HEK293 (cell line): Measurements from ENCODE around the gene BIRC6.
A peak's percentile ranks its signal among the peaks of the same experiment; 100 is the strongest.
"Not testable (repeated sequence)": the region's sequence is repeated elsewhere in the genome, so short reads cannot be mapped to it uniquely, and the experiment has no call there.

ENCODE experiments used
- CTCF ChIA-PET: fragments of 350-600 bp; formaldehyde crosslinking; extraction: SDS; loops from one replicate; lab custom pipeline; 2021; ENCODE audit warnings: antibody characterized with exemption; lab: Yijun Ruan, JAX
- POLR2A ChIA-PET: fragments of 300-600 bp; formaldehyde crosslinking; extraction: SDS; loops from one replicate; lab custom pipeline; 2020; ENCODE audit warnings: antibody characterized with exemption, inconsistent platforms; lab: Yijun Ruan, JAX
- H3K27ac ChIP-seq: fragments of 200-500 bp; sonication (Bioruptor generic); 2 replicates; pipeline ENCODE4 v1.5.1; 2014; ENCODE audit warnings: low read depth, low read length, control low read depth, inconsistent platforms; ENCODE audit errors: extremely low read depth
- H3K36me3 ChIP-seq, 2 experiments: fragments of 200-500 bp in 1 of 2; sonication (Bioruptor generic) in 1 of 2; 1 replicate in 1 of 2; 2 replicates in 1 of 2; pipeline ENCODE4 v1.5.1; 2014 to 2017; ENCODE audit warnings: inconsistent platforms in 2 of 2, low read length in 2 of 2; ENCODE audit not compliant: control insufficient read depth in 2 of 2, insufficient read depth in 1 of 2
- H3K4me1 ChIP-seq: fragments of 200-500 bp; sonication (Bioruptor generic); 2 replicates; pipeline ENCODE4 v1.5.1; 2014; ENCODE audit warnings: mild to moderate bottlenecking, low read length, inconsistent platforms; ENCODE audit not compliant: control insufficient read depth, insufficient read depth
- H3K4me3 ChIP-seq: 2 replicates; pipeline ENCODE4 v1.5.1; 2011; ENCODE audit warnings: low read depth, mild to moderate bottlenecking, control low read depth, low read length, moderate library complexity
- H3K9me3 ChIP-seq: fragments of 200-500 bp; sonication (Bioruptor generic); 2 replicates; pipeline ENCODE4 v1.5.1; 2014; ENCODE audit warnings: low read depth, low read length, inconsistent platforms; ENCODE audit not compliant: control insufficient read depth, insufficient read depth
- GLIS2 ChIP-seq: fragments of 450-650 bp; formaldehyde crosslinking; IDR thresholded peaks from 2 replicates; pipeline ENCODE4 v1.5.1; 2016; ENCODE audit warnings: missing biosample characterization, missing genetic modification characterization
- MYNN ChIP-seq: fragments of 450-650 bp; formaldehyde crosslinking; IDR thresholded peaks from 2 replicates; pipeline ENCODE4 v1.5.1; 2016; ENCODE audit warnings: missing biosample characterization, missing genetic modification characterization, borderline replicate concordance
- SP3 ChIP-seq: fragments of 450-650 bp; formaldehyde crosslinking; IDR thresholded peaks from 2 replicates; pipeline ENCODE4 v1.5.1; 2016; ENCODE audit warnings: missing biosample characterization, missing genetic modification characterization
- ZBTB7A ChIP-seq: fragments of 450-650 bp; formaldehyde crosslinking; IDR thresholded peaks from 2 replicates; pipeline ENCODE4 v1.5.1; 2016; ENCODE audit warnings: low read depth, missing biosample characterization, missing genetic modification characterization
- ZIC2 ChIP-seq: fragments of 450-650 bp; formaldehyde crosslinking; IDR thresholded peaks from 2 replicates; pipeline ENCODE4 v1.5.1; 2016; ENCODE audit warnings: missing biosample characterization, missing genetic modification characterization
- ZNF121 ChIP-seq: fragments of 450-650 bp; formaldehyde crosslinking; IDR thresholded peaks from 2 replicates; pipeline ENCODE4 v1.5.1; 2016; ENCODE audit warnings: missing biosample characterization, missing genetic modification characterization
- ZNF391 ChIP-seq: fragments of 450-650 bp; formaldehyde crosslinking; IDR thresholded peaks from 2 replicates; pipeline ENCODE4 v1.5.1; 2016; ENCODE audit warnings: low read depth, missing biosample characterization, missing genetic modification characterization, borderline replicate concordance
- ZNF404 ChIP-seq: fragments of 450-650 bp; formaldehyde crosslinking; IDR thresholded peaks from 2 replicates; pipeline ENCODE4 v1.5.1; 2017; ENCODE audit warnings: missing biosample characterization, missing genetic modification characterization
- ZNF48 ChIP-seq: fragments of 450-650 bp; formaldehyde crosslinking; IDR thresholded peaks from 2 replicates; pipeline ENCODE4 v1.5.1; 2016; ENCODE audit warnings: missing biosample characterization, missing genetic modification characterization
- ZNF561 ChIP-seq: fragments of 450-650 bp; IDR thresholded peaks from 2 replicates; pipeline ENCODE4 v1.5.1; 2018; ENCODE audit warnings: missing biosample characterization, missing genetic modification characterization, borderline replicate concordance
- TF ChIP-seq, protein P1 (sequence below): fragments of 450-650 bp; formaldehyde crosslinking; IDR thresholded peaks from 2 replicates; pipeline ENCODE4 v1.5.1; 2016; ENCODE audit warnings: missing biosample characterization, missing genetic modification characterization
- TF ChIP-seq, protein P2 (sequence below): IDR thresholded peaks from 2 replicates; pipeline ENCODE4 v1.6.1; 2011; ENCODE audit warnings: mild to moderate bottlenecking, low read depth, low read length, borderline replicate concordance
- TF ChIP-seq, protein P3 (sequence below): fragments of 450-650 bp; formaldehyde crosslinking; IDR thresholded peaks from 2 replicates; pipeline ENCODE4 v1.5.1; 2016; ENCODE audit warnings: missing biosample characterization, missing genetic modification characterization

BIRC6 gene

DNA sequence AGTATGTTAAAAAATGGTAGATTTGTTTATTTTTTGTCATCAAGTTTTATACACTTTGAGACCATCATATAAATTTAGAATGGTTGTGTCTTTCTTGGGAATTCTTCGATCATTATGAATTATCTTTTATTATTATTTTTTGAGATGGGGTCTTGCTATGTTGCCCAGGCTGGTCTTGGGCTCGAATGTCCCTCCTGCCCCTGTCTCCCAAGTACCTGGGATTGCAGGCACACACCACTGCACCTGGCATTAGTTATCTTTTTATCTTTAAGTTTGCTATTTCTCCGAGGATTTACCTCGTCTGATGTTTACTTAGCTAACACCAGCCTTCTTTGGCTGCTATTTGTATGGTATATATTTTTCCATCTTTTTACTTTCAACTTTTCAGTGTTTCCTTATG, 100.0 kb downstream of the BIRC6 start:
- Histone ChIP-seq H3K4me3 (no peak overlapping the region), H3K4me1 (peaks cover 9% of the 10 kb centered on the region; the same call in 1 of the 2 replicates), H3K36me3 (peaks cover 0 to 16% of the 10 kb centered on the region in 2 experiments; a peak in 2 of 3 replicates), H3K9me3 (no peaks in the 10 kb centered on the region), H3K27ac (no peak overlapping the region)
- ChIA-PET CTCF (no interaction called here), POLR2A (no interaction called here)
- TF ChIP-seq GLIS2 (tag by site-specific recombination) (no peak), ZNF121 (tag by site-specific recombination) (0 out of 2 replicates have a peak, but pooled peaks have one; percentile 16), SP3 (tag by site-specific recombination) (no peak)
- TF ChIP-seq, protein P1, sequence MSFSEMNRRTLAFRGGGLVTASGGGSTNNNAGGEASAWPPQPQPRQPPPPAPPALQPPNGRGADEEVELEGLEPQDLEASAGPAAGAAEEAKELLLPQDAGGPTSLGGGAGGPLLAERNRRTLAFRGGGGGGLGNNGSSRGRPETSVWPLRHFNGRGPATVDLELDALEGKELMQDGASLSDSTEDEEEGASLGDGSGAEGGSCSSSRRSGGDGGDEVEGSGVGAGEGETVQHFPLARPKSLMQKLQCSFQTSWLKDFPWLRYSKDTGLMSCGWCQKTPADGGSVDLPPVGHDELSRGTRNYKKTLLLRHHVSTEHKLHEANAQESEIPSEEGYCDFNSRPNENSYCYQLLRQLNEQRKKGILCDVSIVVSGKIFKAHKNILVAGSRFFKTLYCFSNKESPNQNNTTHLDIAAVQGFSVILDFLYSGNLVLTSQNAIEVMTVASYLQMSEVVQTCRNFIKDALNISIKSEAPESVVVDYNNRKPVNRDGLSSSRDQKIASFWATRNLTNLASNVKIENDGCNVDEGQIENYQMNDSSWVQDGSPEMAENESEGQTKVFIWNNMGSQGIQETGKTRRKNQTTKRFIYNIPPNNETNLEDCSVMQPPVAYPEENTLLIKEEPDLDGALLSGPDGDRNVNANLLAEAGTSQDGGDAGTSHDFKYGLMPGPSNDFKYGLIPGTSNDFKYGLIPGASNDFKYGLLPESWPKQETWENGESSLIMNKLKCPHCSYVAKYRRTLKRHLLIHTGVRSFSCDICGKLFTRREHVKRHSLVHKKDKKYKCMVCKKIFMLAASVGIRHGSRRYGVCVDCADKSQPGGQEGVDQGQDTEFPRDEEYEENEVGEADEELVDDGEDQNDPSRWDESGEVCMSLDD (tag by site-specific recombination): no peak

DNA sequence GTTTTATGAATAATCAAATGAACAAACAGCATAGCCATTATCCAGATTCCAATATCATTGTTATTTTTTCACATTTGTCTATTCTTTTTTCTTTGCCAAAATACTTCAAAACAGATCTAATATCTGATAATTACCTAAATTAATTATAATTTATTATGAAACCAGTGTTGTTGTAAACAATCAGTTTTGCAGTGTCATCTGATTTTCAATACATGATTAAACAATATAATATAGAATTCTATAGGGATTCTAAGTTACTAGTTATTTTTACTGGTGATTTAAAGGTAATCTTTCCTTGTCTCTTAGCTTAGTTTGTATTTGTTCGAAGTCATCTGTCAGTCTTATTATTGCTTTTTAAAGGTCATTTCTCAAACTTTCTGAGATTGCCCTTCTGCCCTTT, 101.0 kb downstream of the BIRC6 start:
- CTCF ChIA-PET: interaction anchor here (0.7 kb wide), 1 partner anchor 1746 kb away, joined by 3 read pairs; no protein-coding TSS in a partner anchor
- H3K9me3 ChIP-seq: no peaks in the 10 kb centered on the region
- TF ChIP-seq MYNN (tag by site-specific recombination): no peak
- no peak for TF ChIP-seq ZIC2 (tag by site-specific recombination)
- TF ChIP-seq, protein P2, sequence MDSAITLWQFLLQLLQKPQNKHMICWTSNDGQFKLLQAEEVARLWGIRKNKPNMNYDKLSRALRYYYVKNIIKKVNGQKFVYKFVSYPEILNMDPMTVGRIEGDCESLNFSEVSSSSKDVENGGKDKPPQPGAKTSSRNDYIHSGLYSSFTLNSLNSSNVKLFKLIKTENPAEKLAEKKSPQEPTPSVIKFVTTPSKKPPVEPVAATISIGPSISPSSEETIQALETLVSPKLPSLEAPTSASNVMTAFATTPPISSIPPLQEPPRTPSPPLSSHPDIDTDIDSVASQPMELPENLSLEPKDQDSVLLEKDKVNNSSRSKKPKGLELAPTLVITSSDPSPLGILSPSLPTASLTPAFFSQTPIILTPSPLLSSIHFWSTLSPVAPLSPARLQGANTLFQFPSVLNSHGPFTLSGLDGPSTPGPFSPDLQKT: no peak
- TF ChIP-seq, protein P3, sequence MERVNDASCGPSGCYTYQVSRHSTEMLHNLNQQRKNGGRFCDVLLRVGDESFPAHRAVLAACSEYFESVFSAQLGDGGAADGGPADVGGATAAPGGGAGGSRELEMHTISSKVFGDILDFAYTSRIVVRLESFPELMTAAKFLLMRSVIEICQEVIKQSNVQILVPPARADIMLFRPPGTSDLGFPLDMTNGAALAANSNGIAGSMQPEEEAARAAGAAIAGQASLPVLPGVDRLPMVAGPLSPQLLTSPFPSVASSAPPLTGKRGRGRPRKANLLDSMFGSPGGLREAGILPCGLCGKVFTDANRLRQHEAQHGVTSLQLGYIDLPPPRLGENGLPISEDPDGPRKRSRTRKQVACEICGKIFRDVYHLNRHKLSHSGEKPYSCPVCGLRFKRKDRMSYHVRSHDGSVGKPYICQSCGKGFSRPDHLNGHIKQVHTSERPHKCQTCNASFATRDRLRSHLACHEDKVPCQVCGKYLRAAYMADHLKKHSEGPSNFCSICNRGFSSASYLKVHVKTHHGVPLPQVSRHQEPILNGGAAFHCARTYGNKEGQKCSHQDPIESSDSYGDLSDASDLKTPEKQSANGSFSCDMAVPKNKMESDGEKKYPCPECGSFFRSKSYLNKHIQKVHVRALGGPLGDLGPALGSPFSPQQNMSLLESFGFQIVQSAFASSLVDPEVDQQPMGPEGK (tag by site-specific recombination): no peak
- no peak for TF ChIP-seq ZNF48 (tag by site-specific recombination)
- TF ChIP-seq ZBTB7A (tag by site-specific recombination): no peak
- TF ChIP-seq ZNF561: no peak
- no peak for TF ChIP-seq ZNF391 (tag by site-specific recombination)
- no peak for TF ChIP-seq ZNF404 (tag by site-specific recombination)
- POLR2A ChIA-PET: no interaction called here
- peaks cover 7 to 20% of the 10 kb centered on the region in 2 experiments; a peak in 2 of 3 replicates for H3K36me3 ChIP-seq
- H3K4me1 ChIP-seq: peaks cover 6% of the 10 kb centered on the region; the same call in 1 of the 2 replicates
- no peak overlapping the region for H3K4me3 ChIP-seq
- H3K27ac ChIP-seq: no peak overlapping the region

DNA sequence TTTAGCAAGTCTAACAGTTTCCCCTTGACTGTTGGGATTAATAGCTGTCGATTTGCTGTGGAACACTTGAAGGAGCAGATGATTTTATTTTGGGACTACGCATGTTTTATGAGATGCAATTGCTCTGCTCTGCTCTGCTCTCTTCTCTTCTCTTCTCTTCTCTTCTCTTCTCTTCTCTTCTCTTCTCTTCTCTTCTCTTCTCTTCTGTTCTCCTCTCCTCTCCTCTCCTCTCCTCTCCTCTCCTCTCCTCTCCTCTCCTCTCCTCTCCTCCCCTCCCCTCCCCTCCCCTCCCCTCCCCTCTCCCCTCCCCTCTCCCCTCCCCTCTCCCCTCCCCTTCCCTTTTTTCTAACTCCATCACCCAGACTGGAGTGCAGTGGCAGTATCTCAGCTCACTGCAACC, 104.0 kb downstream of the BIRC6 start:
- H3K4me1 ChIP-seq, H3K9me3 ChIP-seq, POLR2A ChIA-PET, H3K4me3 ChIP-seq, CTCF ChIA-PET, H3K27ac ChIP-seq: not testable (repeated sequence)
- peaks cover 19 to 36% of the 10 kb centered on the region in 2 experiments for H3K36me3 ChIP-seq
